SH-SY5Y (cell line): ENCODE data around the gene LARGE1.

ENCODE experiments used
- GATA2 ChIP-seq: IDR thresholded peaks from 2 replicates; pipeline ENCODE4 v1.6.1; 2011; ENCODE audit warnings: mild to moderate bottlenecking, low read depth, low read length
- GATA3 ChIP-seq: IDR thresholded peaks from 2 replicates; pipeline ENCODE4 v1.6.1; 2011; ENCODE audit warnings: low read depth, mild to moderate bottlenecking, low read length, moderate library complexity

GRCh38 chr22:33842006-33842354 is 78.3 kb downstream of the LARGE1 start:
- TF ChIP-seq GATA2, result no peak
- TF ChIP-seq GATA3, result no peak
